Cardiac fibroblast (primary cell): ENCODE data around the gene METRN.

Experiments
- DNase-seq, 2 donors: peaks; one replicate each; pipeline versions ENCODE4 v3.0.0 to v3.0.0-alpha.2; 2010; ENCODE audit warnings: low read depth in 2 of 2
- H3K4me3 ChIP-seq, 2 donors: replicated peaks in 1 of 2; 1 replicate in 1 of 2; 2 replicates in 1 of 2; pipeline ENCODE4 v1.5.1; 2011; ENCODE audit warnings: low read depth in 2 of 2, low read length in 2 of 2, mild to moderate bottlenecking in 2 of 2, moderate library complexity in 1 of 2
- TF ChIP-seq, protein P1 (sequence below): IDR thresholded peaks from one replicate; pipeline ENCODE4 v1.5.1; 2011; ENCODE audit warnings: low read depth, mild to moderate bottlenecking, low read length, inconsistent platforms

METRN gene

DNA sequence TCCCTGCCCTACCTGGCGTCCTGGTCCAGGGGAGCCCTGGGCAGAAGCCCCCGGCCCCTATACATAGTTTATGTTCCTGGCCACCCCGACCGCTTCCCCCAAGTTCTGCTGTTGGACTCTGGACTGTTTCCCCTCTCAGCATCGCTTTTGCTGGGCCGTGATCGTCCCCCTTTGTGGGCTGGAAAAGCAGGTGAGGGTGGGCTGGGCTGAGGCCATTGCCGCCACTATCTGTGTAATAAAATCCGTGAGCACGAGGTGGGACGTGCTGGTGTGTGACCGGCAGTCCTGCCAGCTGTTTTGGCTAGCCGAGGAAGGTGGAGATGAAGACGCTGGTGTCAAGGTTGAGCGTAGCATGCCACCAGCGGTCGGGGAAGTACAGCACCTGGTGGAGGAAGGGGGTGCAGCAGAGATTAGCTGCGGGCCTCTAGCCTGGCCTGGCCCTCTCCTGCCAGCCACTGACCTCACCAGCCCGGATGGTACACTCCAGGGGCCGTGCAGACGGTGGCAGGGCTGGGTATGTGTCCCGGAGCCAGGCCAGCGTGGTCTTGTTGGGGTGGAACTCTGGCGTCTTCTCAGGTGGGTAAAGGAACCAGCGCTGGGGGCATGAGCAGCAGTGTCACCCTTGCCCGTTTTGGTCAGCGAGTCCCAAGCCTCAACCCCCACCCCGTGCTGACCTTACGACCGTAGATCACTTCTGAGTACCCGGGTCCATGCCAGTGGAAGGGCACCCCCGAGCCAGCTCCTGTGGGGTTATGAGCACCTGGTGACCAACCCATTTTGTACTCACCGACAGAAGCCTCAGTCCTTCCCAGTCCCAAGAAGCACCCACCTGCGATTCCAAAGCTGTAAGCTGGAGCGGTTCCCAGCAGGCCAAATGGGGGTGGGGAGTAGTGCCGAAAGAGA lies 32.2 kb upstream of the METRN start:
- DNase-seq, result no peak
- TF ChIP-seq, protein P1, sequence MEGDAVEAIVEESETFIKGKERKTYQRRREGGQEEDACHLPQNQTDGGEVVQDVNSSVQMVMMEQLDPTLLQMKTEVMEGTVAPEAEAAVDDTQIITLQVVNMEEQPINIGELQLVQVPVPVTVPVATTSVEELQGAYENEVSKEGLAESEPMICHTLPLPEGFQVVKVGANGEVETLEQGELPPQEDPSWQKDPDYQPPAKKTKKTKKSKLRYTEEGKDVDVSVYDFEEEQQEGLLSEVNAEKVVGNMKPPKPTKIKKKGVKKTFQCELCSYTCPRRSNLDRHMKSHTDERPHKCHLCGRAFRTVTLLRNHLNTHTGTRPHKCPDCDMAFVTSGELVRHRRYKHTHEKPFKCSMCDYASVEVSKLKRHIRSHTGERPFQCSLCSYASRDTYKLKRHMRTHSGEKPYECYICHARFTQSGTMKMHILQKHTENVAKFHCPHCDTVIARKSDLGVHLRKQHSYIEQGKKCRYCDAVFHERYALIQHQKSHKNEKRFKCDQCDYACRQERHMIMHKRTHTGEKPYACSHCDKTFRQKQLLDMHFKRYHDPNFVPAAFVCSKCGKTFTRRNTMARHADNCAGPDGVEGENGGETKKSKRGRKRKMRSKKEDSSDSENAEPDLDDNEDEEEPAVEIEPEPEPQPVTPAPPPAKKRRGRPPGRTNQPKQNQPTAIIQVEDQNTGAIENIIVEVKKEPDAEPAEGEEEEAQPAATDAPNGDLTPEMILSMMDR, result no peak
- H3K4me3 ChIP-seq, result peak overlapping the region; percentile 62 to 70

- H3K4me3 ChIP-seq, result peak overlapping the region; percentile 62 to 70
- DNase-seq, result no peak
- TF ChIP-seq, protein P1, result no peak
These were observed 31.4 kb upstream of the METRN start for GRCh38 chr16:683396-684070.

GRCh38 chr16:684071-684794 lies 30.7 kb upstream of the METRN start, which contains the start of gene JMJD8:
JMJD8 (minus strand) TSS chr16:684334; CDS start chr16:684319, 15 bp downstream.
- TF ChIP-seq, protein P1, result no peak
- peak; percentile 95 to 97 for DNase-seq
- H3K4me3 ChIP-seq, result peak within 1 kb of the TSS; percentile 62 to 70

GRCh38 chr16:684961-685696 lies 29.8 kb upstream of the METRN start:
- TF ChIP-seq, protein P1, result no peak
- DNase-seq, result no peak
- peak overlapping the region in 1 of 2 donors; percentile 70 for H3K4me3 ChIP-seq

GRCh38 chr16:685967-686366 lies 29.0 kb upstream of the METRN start:
- TF ChIP-seq, protein P1, result peak; percentile 51
- H3K4me3 ChIP-seq, result no peak overlapping the region
- DNase-seq, result peak; percentile 39 to 51
